Body of pancreas (tissue), 4 donors: ENCODE data around the gene PUS3.

ENCODE experiments used
- CTCF ChIP-seq, 7 experiments: fragments of 450-650 bp in 4 of 7; fragments of 200-600 bp in 3 of 7; sonication (generic) in 3 of 7; IDR thresholded peaks; one replicate each; pipeline ENCODE4 v1.5.1; 2016 to 2019; ENCODE audit warnings: antibody characterized with exemption in 7 of 7
- POLR2A ChIP-seq, 3 donors: fragments of 450-650 bp; IDR thresholded peaks; one replicate each; pipeline ENCODE4 v1.6.1; 2016; ENCODE audit warnings: antibody characterized with exemption in 3 of 3, mild to moderate bottlenecking in 2 of 3

DNA sequence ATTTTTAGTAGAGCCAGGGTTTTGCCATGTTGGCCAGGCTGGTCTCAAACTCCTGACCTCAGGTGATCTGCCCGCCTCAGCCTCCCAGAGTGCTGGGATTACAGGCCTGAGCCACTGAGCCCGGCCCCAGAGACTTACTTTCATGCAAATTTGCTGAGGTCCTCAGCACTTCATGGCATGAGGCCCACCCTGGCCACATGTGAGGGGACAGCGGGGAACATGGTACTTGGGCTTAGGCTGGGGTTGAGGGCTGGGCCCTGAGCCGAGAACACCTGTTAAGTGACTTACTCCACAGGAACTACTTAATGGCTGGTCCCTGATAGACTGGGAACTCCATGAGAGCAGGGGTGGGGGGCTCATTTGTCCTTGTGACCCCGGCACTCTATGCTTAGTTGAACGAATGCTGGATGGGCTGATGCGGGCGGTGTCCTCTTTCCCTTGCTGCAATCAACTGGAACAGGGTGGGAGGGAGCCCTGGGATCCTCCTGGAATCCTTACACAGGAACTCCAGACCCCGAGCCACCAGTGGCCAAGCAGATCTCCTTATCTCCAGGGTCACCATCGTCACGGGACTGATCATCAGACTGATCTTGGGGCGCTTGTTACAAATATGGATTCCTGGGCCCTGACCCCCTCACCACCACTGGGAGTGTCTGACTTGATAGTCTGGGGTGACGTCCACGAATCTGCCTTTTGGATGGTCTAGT, 43.9 kb upstream of the PUS3 start:
- TF ChIP-seq CTCF (IDR thresholded peaks at IDR 0.05) (no peak), POLR2A (IDR thresholded peaks at IDR 0.05) (no peak)
